Measurements from ENCODE around the gene FADS1.

- TF ChIP-seq CTCF (IDR thresholded peaks at IDR 0.05) = no peak
- no peak for TF ChIP-seq POLR2A (IDR thresholded peaks at IDR 0.05)
- no peak for TF ChIP-seq EP300 (IDR thresholded peaks at IDR 0.05)
These were observed 51.1 kb downstream of the FADS1 start for GRCh38 chr11:61765550-61766253.

All from stomach (tissue), 4 donors.